Effector memory CD8-positive, alpha-beta T cell (primary cell): ENCODE measurements around the gene GMEB2.
"Not testable (repeated sequence)": the region's sequence is repeated elsewhere in the genome, so short reads cannot be mapped to it uniquely, and the experiment has no call there.

Experiments used
- ATAC-seq: fragments of 150-1000 bp; cut with Tn5 transposase; replicated peaks from 2 replicates; pipeline ENCODE4 v1.10.0; 2021; ENCODE audit warnings: mild to moderate bottlenecking, moderate library complexity
- DNase-seq, 3 experiments: peaks; one replicate each; pipeline ENCODE4 v3.0.0; 2021
- H3K27ac Mint-ChIP-seq, 2 donors: one replicate each; pipeline ENCODE4 v1.8.0; 2022; ENCODE audit warnings: mild to moderate bottlenecking in 2 of 2, mixed read lengths in 2 of 2, moderate library complexity in 2 of 2
- H3K27me3 Mint-ChIP-seq, 2 donors: one replicate each; pipeline ENCODE4 v1.8.0; 2022; ENCODE audit warnings: mixed read lengths in 2 of 2
- H3K36me3 Mint-ChIP-seq: one replicate; pipeline ENCODE4 v1.8.0; 2022; ENCODE audit warnings: mild to moderate bottlenecking, moderate library complexity, mixed read lengths; ENCODE audit not compliant: insufficient read depth
- H3K4me1 Mint-ChIP-seq, 2 donors: one replicate each; pipeline ENCODE4 v1.8.0; 2022; ENCODE audit warnings: low read depth in 2 of 2, mixed read lengths in 2 of 2
- H3K4me3 Mint-ChIP-seq, 2 donors: one replicate each; pipeline ENCODE4 v1.8.0; 2022; ENCODE audit warnings: mild to moderate bottlenecking in 2 of 2, mixed read lengths in 2 of 2, moderate library complexity in 2 of 2
- H3K9me3 Mint-ChIP-seq, 2 donors: one replicate each; pipeline ENCODE4 v1.8.0; 2022; ENCODE audit warnings: mixed read lengths in 2 of 2

The GMEB2 gene

DNA sequence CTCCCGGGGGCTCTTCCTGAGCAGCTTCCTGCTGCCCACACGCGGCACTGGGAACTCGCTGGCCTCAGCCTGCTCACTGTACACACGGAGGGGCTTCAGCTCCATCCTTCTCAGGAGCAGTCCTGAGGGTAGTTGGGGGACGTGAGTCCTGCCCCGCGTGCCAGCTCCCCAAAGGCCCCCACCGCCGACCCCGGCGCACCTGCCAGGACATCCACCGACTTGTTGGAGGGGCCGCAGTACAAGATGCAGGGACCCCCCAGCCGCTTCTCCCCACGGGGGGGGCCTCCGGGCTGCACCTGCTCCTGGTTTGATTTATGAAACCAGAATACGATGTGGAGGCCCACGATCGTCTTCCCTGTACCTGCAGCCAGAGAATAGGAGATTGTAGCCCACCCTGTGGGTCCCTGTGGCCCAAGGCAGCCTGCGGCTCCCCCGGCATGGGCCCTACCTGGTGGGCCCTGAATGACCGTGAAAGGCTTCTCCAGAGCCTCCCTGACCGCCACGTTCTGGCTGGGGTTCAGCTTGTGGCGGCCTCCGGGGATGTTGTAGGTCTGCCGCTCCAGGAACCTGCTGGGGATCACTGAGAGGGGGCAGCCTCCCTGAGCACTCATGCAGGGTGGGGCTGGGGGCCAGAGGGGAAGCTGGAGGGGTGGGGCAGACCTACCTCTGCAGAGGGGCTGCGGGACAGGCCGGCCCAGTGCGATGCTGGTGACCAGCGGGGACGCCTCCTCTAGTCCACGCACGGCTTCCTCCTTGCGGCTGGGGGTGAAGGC, 65.1 kb downstream of the GMEB2 start:
- Mint-ChIP-seq H3K27me3 (no peaks in the 10 kb centered on the region), H3K27ac (no peak overlapping the region), H3K4me3 (no peak overlapping the region), H3K9me3 (peaks cover 0 to 1% of the 10 kb centered on the region in 2 donors), H3K36me3 (peaks cover 11% of the 10 kb centered on the region), H3K4me1 (peaks cover 3 to 5% of the 10 kb centered on the region in 2 donors)
- no peak for ATAC-seq
- DNase-seq: no peak

DNA sequence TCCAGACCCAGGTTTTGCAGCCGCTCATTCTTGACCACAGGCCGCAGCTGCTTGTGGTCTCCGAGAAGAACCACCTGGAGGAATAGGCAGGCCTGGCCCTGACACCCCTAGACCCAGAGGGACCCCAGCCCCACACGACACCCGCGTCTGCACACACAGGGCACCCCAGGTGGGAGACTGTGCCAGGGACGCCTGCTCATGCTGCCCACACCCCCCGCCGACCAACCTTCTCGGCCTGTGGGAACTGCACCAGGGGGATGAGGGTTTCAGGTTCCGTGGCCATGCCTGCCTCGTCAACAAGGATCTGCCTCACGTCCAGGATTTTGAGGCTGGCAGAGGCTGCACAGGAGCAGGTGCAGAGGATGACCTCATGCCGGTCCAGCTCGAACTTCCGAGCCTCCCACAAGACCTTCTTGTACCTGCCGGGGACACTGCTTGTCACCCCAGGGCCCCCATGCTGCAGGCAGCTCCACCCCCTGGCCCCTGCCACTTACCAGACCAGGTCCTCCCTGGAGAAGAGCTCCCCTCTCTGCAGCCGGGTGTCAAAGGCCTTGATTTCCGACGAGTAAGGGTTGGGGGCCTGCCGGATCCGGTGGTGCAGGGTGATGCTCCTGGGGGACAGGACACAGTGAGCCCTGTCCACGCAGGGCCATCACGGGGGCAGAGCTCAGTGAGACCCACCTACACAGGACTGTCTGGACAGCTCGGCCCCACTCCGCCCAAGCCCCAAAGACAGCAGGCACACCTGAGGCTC, 65.9 kb downstream of the GMEB2 start:
- H3K4me1 Mint-ChIP-seq: peaks cover 3 to 6% of the 10 kb centered on the region in 2 donors
- H3K27me3 Mint-ChIP-seq: no peaks in the 10 kb centered on the region
- H3K27ac Mint-ChIP-seq: no peak overlapping the region
- peaks cover 13% of the 10 kb centered on the region for H3K36me3 Mint-ChIP-seq
- no peak for ATAC-seq
- no peak for DNase-seq
- H3K9me3 Mint-ChIP-seq: peaks cover 0 to 1% of the 10 kb centered on the region in 2 donors
- H3K4me3 Mint-ChIP-seq: no peak overlapping the region

DNA sequence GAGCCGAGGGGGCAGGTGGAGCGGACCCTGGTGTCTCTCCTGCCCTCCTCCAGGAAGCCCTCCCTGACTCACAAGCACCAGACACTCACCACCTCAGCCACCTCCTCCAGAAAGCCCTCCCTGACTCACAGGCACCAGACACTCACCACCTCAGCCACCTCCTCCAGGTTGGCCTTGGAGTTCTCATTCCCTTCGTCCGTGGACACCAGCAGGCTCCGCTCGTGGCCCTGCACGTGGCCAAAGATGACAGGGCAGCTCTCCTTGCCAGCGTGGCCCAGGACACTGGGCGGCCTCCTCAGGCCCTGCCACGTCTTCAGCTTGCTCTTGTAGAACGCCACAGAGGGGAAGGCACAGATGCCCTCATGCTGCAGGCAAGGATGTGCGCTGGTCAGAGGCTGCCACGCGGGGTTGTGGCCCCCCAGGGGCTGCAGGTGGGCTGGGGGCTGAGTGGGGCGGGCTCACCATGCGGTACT, 66.5 kb downstream of the GMEB2 start:
- no peak for ATAC-seq
- peaks cover 0 to 1% of the 10 kb centered on the region in 2 donors for H3K9me3 Mint-ChIP-seq
- peaks cover 13% of the 10 kb centered on the region for H3K36me3 Mint-ChIP-seq
- no peak overlapping the region for H3K4me3 Mint-ChIP-seq
- H3K4me1 Mint-ChIP-seq: peaks cover 3 to 6% of the 10 kb centered on the region in 2 donors
- H3K27me3 Mint-ChIP-seq: no peaks in the 10 kb centered on the region
- no peak for DNase-seq
- H3K27ac Mint-ChIP-seq: peak overlapping the region; percentile 84 to 88

DNA sequence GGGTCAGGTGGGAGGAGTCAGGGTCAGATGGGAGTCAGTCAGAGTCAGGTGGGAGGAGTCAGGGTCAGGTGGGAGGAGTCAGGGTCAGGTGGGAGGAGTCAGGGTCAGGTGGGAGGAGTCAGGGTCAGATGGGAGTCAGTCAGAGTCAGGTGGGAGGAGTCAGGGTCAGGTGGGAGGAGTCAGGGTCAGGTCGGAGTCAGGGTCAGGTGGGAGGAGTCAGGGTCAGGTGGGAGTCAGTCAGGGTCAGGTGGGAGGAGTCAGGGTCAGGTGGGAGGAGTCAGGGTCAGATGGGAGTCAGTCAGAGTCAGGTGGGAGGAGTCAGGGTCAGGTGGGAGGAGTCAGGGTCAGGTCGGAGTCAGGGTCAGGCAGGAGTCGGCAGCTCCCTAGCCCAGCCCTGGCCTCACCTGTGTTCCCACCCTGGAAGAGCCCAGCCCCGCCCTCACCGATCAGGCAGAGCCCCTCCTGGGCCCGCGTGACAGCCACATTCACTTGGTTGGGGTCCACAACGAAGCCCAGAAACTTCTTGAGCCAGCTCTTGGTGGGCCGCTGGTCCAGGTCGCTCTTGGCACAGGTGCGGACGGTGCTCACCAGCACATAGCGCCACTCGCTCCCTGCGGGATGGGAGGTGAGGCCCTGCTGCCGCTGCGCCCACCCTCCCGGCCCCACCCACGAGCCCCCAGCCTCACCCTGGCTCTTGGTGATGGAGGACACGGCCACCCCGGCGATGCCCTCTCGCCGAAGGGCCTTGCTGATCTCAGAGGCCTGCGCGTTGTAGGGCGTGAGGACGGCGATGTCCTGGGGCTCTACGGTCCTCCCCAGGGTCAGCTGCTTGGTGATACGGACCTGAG, 67.2 kb downstream of the GMEB2 start:
- peak in 2 of 3 experiments; percentile 37 to 67 for DNase-seq
- H3K9me3 Mint-ChIP-seq, H3K27me3 Mint-ChIP-seq, ATAC-seq, H3K4me1 Mint-ChIP-seq: not testable (repeated sequence)
- peaks cover 13% of the 10 kb centered on the region for H3K36me3 Mint-ChIP-seq
- H3K27ac Mint-ChIP-seq: peak overlapping the region; percentile 84 to 88
- H3K4me3 Mint-ChIP-seq: peak overlapping the region in 1 of 2 donors; percentile 37

DNA sequence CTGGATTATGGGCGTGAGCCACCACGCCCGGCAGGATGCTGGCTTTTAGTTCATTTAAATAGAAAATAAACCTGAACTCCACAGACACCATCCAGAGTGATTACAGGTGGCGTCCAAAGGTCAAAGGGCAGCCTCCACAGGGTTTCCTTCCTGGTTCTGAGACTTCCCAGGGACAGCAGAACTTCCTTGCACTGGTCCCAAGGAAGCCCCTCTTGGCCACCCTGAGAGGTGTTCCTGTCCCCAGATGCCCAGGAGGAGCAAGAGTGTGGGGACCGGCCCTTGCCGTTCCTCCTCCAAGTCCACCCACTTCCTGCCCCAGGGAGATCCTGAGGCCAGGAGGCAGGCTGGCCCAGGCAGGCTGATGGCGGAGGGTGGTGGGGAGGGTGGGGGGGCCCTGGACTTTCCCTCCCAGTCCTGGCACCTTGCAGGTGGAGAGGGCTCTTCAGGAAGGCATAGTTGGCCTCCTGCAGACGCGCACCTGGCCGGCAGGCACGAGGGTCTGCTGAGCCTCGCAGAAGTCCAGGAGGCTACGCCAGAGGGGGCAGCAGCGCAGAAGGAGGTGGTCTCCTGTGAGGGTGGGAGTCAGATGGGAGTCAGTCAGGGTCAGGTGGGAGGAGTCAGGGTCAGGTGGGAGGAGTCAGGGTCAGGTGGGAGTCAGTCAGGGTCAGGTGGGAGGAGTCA, 68.0 kb downstream of the GMEB2 start:
- peaks cover 0 to 1% of the 10 kb centered on the region in 2 donors for H3K9me3 Mint-ChIP-seq
- H3K4me1 Mint-ChIP-seq: peaks cover 3 to 6% of the 10 kb centered on the region in 2 donors
- no peaks in the 10 kb centered on the region for H3K27me3 Mint-ChIP-seq
- H3K36me3 Mint-ChIP-seq: peaks cover 17% of the 10 kb centered on the region
- peak overlapping the region; percentile 69 to 88 for H3K27ac Mint-ChIP-seq
- ATAC-seq (no peak), DNase-seq (no peak)
- H3K4me3 Mint-ChIP-seq: peak overlapping the region in 1 of 2 donors; percentile 37

DNA sequence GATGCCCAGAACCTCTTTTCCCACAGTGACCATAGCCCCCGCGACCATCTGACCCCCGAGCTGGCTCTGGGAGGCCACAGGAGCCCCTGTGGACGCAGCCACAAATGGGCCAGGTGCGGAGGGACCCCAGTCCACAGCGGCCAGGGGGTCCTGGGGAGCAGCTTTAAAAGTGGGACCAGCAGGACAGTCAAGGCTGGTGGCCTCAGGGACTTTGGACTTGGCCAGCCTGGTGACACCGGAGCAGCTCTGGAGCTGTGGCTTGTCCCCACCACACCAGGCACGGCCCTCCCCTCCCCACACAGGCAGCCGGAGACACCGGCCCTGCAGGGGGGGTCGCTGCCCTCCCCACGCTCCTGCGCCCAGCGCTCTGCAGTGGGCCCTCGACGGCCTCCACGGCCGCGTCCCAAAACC, 69.4 kb downstream of the GMEB2 start:
- peaks cover 28% of the 10 kb centered on the region for H3K36me3 Mint-ChIP-seq
- H3K27ac Mint-ChIP-seq: no peak overlapping the region
- peaks cover 0 to 1% of the 10 kb centered on the region in 2 donors for H3K9me3 Mint-ChIP-seq
- no peak overlapping the region for H3K4me3 Mint-ChIP-seq
- no peaks in the 10 kb centered on the region for H3K27me3 Mint-ChIP-seq
- ATAC-seq: no peak
- no peak for DNase-seq
- H3K4me1 Mint-ChIP-seq: peaks cover 10 to 13% of the 10 kb centered on the region in 2 donors

DNA sequence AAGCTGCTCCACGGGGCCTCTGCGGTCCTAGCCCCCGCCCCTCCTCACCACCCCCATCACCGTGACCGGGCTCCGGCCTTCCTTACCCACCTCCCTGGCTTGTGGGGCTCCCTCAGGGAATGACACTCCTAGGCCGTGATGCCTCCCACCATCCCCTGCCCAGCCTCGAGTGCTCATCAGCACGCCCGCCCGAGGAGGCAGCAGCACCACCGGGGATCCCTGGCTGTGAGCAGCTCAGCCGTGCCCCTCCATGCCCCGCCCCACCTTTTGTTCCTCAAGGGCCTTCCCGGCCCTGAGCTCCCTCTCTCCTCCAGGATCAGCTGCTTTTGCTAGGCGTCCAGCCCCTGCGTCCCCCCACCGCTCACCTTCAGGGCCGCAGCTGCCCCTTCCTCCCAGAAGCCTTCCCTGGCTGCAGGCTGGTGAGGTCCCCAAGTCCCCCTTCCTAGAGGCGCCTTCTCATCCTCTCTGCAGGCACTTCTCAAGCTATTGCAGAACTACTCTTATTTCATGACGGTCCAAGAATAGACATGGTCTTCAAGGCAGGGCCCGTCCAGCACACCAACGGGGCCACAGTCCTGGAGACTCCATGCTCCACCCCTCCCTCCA, 69.9 kb downstream of the GMEB2 start:
- no peak for DNase-seq
- Mint-ChIP-seq H3K27me3 (no peaks in the 10 kb centered on the region), H3K27ac (no peak overlapping the region), H3K4me3 (no peak overlapping the region), H3K4me1 (peaks cover 11 to 14% of the 10 kb centered on the region in 2 donors), H3K9me3 (peaks cover 0 to 1% of the 10 kb centered on the region in 2 donors), H3K36me3 (peaks cover 31% of the 10 kb centered on the region)
- ATAC-seq: no peak

DNA sequence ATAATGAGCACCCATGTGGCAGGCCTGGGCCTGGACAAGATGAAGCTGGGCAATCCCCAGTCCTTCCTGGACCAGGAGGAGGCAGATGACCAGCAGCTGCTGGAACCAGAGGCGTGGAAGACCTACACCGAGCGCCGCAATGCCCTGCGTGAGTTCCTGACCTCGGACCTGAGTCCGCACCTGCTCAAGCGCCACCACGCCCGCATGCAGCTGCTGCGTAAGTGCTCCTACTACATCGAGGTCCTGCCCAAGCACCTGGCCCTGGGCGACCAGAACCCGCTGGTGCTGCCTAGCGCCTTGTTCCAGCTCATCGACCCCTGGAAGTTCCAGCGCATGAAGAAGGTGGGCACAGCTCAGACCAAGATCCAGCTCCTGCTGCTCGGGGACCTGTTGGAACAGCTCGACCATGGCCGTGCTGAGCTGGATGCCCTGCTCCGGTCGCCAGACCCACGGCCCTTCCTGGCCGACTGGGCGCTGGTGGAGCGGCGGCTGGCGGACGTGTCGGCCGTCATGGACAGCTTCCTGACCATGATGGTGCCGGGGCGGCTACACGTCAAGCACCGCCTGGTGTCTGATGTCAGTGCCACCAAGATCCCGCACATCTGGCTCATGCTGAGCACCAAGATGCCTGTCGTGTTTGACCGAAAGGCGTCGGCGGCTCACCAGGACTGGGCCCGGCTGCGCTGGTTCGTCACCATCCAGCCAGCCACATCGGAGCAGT, 71.1 kb downstream of the GMEB2 start:
- Mint-ChIP-seq H3K27me3 (peaks cover 0 to 3% of the 10 kb centered on the region in 2 donors), H3K9me3 (peaks cover 0 to 1% of the 10 kb centered on the region in 2 donors), H3K4me3 (peak overlapping the region in 1 of 2 donors; percentile 21), H3K27ac (no peak overlapping the region), H3K4me1 (peaks cover 11 to 14% of the 10 kb centered on the region in 2 donors), H3K36me3 (peaks cover 32% of the 10 kb centered on the region)
- ATAC-seq (no peak), DNase-seq (no peak)

DNA sequence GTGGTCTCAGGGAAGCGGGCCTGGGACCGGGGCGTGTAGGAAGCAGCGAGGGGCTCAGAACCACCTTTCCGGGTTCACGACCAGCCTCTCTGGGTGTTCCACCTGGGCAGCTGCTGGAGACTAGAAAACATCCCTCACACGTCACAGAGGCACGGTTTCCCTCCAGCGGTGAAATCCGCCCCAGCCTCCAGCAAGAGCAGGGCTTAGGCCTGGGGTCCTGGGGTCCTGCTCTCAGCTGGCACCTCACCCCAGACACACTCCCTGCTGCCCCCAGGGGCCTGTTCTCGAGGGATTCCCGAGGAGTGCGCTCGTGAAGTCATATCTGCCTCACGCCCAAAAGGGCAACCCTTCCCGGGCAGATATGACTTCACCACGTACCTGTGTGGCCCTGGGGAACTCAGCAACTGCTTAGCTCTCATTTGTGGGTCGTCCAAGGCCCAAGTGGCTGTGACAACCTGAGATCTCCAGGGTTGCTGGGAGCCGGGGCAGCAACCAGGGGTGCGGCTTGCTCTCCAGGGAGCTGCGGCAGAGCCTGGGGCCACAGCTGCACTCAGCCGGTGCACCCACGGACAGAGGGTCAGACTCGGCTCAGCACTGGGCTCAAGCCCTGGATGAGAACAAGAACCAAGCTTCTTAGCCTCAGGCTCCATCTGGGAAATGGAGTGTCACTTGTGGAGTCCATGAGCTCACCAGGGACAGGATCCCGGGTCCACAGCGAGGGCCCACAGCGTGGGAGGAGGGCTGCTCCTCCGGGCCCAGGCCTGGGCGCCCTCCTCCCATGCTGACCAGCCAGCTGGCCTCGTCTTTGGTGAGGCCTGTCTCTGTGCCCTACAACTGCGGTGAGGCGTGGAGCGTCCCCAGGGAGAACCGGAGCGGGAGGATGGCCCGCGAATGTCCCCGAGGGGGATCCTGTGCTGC, 72.3 kb downstream of the GMEB2 start:
- no peak for DNase-seq
- no peak for ATAC-seq
- H3K36me3 Mint-ChIP-seq: peaks cover 32% of the 10 kb centered on the region
- peaks cover 8 to 15% of the 10 kb centered on the region in 2 donors for H3K27me3 Mint-ChIP-seq
- peaks cover 0 to 1% of the 10 kb centered on the region in 2 donors for H3K9me3 Mint-ChIP-seq
- H3K4me3 Mint-ChIP-seq: peak overlapping the region; percentile 79 to 80
- H3K4me1 Mint-ChIP-seq: peaks cover 8 to 14% of the 10 kb centered on the region in 2 donors
- H3K27ac Mint-ChIP-seq: peak overlapping the region in 1 of 2 donors; percentile 92

DNA sequence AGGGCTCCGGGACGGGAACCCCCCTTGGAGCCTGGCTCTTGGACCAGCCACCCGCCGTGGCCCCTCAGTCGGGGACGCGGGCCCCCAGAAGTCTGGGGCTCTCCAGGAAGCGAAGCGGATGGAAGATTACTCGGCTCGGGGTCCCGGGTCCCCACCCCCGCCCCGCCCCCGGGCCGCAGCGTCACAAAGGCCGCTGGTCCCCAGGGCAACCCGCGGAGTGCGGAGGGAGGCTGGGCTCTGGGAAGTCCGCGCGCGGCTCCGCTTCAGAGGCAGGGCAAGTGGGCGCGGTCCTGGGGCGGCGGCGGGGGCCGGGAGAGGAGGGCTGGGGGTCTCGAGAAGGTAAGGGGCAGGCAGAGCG, 73.0 kb downstream of the GMEB2 start, which contains the start of gene FNDC11:
Gene FNDC11 (plus strand): TSS at position 227 of the 358 bp plus-strand sequence. CDS start 1,505 bp downstream, outside the sequence.
- peaks cover 9 to 14% of the 10 kb centered on the region in 2 donors for H3K4me1 Mint-ChIP-seq
- H3K4me3 Mint-ChIP-seq: peak within 1 kb of the TSS; percentile 79 to 80
- peak; percentile 17 for ATAC-seq
- peaks cover 30% of the 10 kb centered on the region for H3K36me3 Mint-ChIP-seq
- peak within 1 kb of the TSS; percentile 92 to 94 for H3K27ac Mint-ChIP-seq
- no peak for DNase-seq
- no peaks in the 10 kb centered on the region for H3K9me3 Mint-ChIP-seq
- H3K27me3 Mint-ChIP-seq: peaks cover 13 to 22% of the 10 kb centered on the region in 2 donors
